ENCODE results near the gene SLC3A2.
A peak's percentile ranks its signal among the peaks of the same experiment; 100 is the strongest.
"Not testable (repeated sequence)": the region's sequence is repeated elsewhere in the genome, so short reads cannot be mapped to it uniquely, and the experiment has no call there.

The SLC3A2 gene

DNA sequence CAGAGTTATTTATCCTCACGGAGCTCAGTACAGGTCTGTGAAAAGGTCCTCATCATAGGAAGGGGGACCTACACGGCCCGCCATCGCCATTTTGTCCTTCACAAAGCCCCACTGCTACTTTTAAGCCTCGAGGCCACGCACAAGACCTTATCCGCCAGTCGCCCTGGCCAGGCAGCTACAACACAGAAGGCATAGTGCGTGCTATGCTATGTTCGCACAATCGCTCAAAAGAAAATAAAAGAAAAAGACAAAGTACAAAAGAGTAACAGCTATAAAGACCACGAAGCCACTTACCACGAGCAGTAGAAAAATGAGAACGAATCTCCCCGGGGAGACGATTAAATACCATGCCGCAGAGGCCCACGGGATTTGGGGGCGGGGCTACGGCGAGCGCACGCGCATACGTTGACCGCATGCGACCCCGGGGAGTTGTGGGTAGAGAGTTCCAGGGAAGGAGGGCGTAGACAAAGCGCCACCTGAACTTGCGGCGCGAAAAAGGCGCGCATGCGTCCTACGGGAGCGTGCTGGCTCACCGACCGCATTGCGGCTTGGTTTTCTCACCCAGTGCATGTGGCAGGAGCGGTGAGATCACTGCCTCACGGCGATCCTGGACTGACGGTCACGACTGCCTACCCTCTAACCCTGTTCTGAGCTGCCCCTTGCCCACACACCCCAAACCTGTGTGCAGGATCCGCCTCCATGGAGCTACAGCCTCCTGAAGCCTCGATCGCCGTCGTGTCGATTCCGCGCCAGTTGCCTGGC is 24.9 kb upstream of the SLC3A2 start:
- ATAC-seq (replicated peaks; ENCODE audit: extremely low read depth, poor library complexity, severe bottlenecking) = peak; percentile 89
- Mint-ChIP-seq H3K4me1 (peaks cover 48% of the 10 kb centered on the region), H3K27ac (ENCODE audit: low read depth) (peak overlapping the region; percentile 98), H3K4me3 (peak overlapping the region; percentile 96), H3K9me3 (no peaks in the 10 kb centered on the region), H3K27me3 (no peaks in the 10 kb centered on the region), H3K36me3 (ENCODE audit: insufficient read depth) (peaks cover 51% of the 10 kb centered on the region)
- DNase-seq (ENCODE audit: low spot score in 2 of 2) = peak; percentile 98 to 99

DNA sequence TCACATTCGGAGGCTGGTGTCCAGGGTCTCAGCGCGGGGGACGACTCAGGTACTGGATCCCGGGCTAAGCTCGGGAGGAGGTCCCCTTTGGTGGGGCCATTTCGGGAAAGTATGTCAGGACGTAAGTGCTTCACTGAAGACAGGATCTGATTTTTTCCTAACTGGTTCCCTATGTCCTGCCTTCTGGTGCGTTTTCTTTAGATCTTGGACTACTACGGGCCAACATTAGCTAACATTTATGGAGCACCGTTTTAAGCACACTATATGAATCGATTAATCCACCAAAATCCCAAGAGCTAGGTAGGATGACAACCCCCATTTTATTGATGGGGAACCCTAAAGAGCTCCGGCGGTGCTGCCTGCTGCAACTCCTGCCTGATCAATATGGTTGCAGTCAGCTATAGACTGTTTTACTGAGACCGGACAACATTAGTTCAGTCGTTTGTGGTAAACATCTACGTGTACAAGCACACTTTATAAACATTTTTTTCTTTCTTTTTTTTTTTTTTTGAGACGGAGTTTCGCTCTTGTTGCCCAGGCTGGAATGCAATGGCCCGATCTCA is 24.3 kb upstream of the SLC3A2 start:
- H3K27me3 Mint-ChIP-seq = no peaks in the 10 kb centered on the region
- ATAC-seq (replicated peaks; ENCODE audit: extremely low read depth, poor library complexity, severe bottlenecking) (no peak), DNase-seq (ENCODE audit: low spot score in 2 of 2) (no peak)
- H3K36me3 Mint-ChIP-seq (ENCODE audit: insufficient read depth) = peaks cover 47% of the 10 kb centered on the region
- H3K9me3 Mint-ChIP-seq = no peaks in the 10 kb centered on the region
- peak overlapping the region; percentile 98 for H3K27ac Mint-ChIP-seq (ENCODE audit: low read depth)
- peaks cover 48% of the 10 kb centered on the region for H3K4me1 Mint-ChIP-seq
- peak overlapping the region; percentile 96 for H3K4me3 Mint-ChIP-seq

DNA sequence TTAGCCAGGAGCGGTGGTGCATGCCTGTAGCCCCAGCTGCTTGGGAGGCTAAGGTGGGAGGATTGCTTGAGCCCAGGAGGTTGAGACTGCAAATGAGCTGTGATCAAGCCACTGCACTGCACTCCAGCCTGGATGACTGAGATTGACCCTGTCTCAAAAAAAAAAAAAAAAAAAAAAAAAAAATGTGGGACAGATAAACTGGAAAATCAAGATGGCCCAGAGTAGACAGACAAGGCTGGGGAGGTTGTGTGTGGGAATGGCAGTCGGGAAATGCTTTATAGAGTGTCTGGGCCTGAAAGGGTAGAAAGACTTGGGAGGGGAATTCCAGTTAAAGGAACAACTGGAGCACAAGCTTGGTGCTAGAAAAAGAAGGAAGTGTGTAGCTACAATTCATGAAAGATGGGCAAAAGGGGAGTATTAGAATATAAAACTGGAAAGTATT is 23.1 kb upstream of the SLC3A2 start:
- Mint-ChIP-seq H3K4me3 (peak overlapping the region; percentile 96), H3K36me3 (ENCODE audit: insufficient read depth) (peaks cover 39% of the 10 kb centered on the region), H3K9me3 (no peaks in the 10 kb centered on the region), H3K27ac (ENCODE audit: low read depth) (no peak overlapping the region), H3K4me1 (peaks cover 43% of the 10 kb centered on the region), H3K27me3 (no peaks in the 10 kb centered on the region)
- DNase-seq (ENCODE audit: low spot score in 2 of 2) (no peak), ATAC-seq (replicated peaks; ENCODE audit: extremely low read depth, poor library complexity, severe bottlenecking) (no peak)

DNA sequence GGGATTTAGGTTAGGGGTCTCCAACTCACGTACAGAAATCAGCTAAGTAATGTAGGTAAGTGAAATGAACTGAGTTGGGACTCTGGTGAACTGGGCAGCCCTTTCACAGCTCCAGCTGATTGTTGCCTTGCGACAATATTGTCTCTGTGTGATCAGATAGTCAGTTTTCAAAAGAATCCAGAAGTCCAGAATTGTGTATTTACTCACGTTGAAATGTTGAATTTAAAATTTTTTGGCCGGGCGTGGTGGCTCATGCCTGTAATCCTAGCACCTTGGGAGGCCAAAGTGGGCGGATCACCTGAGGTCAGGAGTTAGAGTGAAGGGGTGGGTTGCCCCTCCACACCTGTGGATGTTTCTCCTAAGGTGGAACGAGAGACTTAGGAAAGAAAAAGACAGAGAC is 22.5 kb upstream of the SLC3A2 start:
- no peak for ATAC-seq (replicated peaks; ENCODE audit: extremely low read depth, poor library complexity, severe bottlenecking)
- H3K4me3 Mint-ChIP-seq = no peak overlapping the region
- H3K27me3 Mint-ChIP-seq = no peaks in the 10 kb centered on the region
- H3K9me3 Mint-ChIP-seq = no peaks in the 10 kb centered on the region
- peaks cover 41% of the 10 kb centered on the region for H3K4me1 Mint-ChIP-seq
- H3K36me3 Mint-ChIP-seq (ENCODE audit: insufficient read depth) = peaks cover 34% of the 10 kb centered on the region
- no peak overlapping the region for H3K27ac Mint-ChIP-seq (ENCODE audit: low read depth)
- DNase-seq (ENCODE audit: low spot score in 2 of 2) = no peak

DNA sequence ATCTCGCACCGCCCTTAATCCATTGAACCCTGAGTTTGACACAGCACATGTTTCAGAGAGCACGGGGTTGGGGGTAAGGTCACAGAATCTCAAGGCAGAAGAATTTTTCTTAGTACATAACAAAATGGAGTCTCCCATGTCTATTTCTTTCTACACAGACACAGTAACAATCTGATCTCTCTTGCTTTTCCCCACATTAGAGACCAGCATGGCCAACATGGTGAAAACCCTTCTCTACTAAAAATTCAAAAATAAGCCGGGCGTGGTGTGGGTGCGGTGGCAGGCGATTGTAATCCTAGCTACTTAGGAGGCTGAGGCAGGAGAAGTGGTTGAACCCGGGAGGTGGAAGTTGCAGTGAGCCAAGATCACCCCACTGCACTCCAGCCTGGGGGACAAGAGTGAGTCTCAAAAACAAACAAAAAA is 21.4 kb upstream of the SLC3A2 start:
- Mint-ChIP-seq H3K4me1 (peaks cover 30% of the 10 kb centered on the region), H3K36me3 (ENCODE audit: insufficient read depth) (peaks cover 23% of the 10 kb centered on the region)
- not testable (repeated sequence) for DNase-seq (ENCODE audit: low spot score in 2 of 2); H3K9me3 Mint-ChIP-seq; ATAC-seq (replicated peaks; ENCODE audit: extremely low read depth, poor library complexity, severe bottlenecking); H3K4me3 Mint-ChIP-seq; H3K27me3 Mint-ChIP-seq; H3K27ac Mint-ChIP-seq (ENCODE audit: low read depth)

DNA sequence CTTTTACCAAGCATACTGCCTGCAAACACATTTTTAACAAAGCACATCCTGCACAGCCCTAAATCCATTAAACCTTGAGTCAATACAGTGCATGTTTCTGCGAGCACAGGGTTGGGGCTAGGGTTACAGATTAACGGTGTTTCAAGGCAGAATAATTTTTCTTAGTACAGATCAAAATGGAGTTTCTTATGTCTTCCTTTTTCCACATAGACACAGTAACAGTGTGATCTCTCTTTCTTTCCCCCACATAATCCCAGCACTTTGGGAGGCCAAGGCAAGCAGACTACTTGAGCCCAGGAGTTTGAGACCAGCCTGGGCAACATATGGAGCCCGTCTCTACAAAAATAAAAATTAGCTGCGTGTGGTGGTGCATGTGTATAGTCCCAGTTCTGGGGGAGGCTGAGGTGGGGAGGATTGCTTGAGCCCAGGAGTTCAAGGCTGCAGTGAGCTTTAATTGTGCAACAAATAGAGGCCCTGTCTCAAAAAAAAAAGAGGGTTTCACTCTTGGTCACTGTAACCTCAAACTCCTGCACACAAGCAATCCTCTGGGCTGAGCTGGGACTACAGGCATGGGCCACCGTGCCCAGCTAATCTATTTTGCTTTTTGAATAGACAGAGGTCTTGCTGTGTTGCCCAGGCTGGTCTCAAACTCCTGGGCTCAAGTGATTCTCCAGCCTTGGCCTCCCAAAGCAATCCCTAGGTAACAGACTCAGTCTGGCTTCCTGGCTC is 19.7 kb upstream of the SLC3A2 start:
- Mint-ChIP-seq H3K36me3 (ENCODE audit: insufficient read depth) (peaks cover 8% of the 10 kb centered on the region), H3K9me3 (no peaks in the 10 kb centered on the region), H3K27me3 (no peaks in the 10 kb centered on the region), H3K27ac (ENCODE audit: low read depth) (no peak overlapping the region), H3K4me1 (peaks cover 13% of the 10 kb centered on the region), H3K4me3 (no peak overlapping the region)
- ATAC-seq (replicated peaks; ENCODE audit: extremely low read depth, poor library complexity, severe bottlenecking) (no peak), DNase-seq (ENCODE audit: low spot score in 2 of 2) (no peak)

DNA sequence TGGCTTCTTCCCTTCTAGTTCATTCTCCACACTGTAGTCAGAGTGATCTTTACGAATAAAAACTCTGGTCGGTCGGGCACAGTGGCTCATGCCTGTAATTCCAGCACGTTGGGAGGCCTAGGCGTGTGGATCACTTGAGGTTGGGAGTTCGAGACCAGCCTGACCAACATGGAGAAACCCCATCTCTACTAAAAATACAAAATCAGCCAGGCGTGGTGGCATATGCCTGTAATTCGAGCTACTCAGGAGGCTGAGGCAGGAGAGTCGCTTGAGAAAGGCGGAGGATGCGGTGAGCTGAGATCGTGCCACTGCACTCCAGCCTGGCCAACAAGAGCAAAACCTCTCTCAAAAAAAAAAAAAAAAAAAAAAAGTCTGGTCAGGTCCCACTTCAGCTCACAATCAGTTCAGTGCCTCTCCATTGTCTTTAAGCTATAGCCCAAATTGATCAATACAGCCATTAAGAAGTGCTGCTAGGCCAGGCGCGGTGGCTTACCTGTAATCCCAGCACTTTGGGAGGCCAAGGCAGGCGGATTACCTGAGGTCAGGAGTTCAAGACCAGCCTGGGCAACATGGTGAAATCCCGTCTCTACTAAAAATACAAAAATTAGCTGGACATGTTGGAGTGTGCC is 19.0 kb upstream of the SLC3A2 start:
- DNase-seq (ENCODE audit: low spot score in 2 of 2); H3K9me3 Mint-ChIP-seq; H3K27me3 Mint-ChIP-seq; H3K36me3 Mint-ChIP-seq (ENCODE audit: insufficient read depth); ATAC-seq (replicated peaks; ENCODE audit: extremely low read depth, poor library complexity, severe bottlenecking); H3K27ac Mint-ChIP-seq (ENCODE audit: low read depth); H3K4me1 Mint-ChIP-seq; H3K4me3 Mint-ChIP-seq: not testable (repeated sequence)

DNA sequence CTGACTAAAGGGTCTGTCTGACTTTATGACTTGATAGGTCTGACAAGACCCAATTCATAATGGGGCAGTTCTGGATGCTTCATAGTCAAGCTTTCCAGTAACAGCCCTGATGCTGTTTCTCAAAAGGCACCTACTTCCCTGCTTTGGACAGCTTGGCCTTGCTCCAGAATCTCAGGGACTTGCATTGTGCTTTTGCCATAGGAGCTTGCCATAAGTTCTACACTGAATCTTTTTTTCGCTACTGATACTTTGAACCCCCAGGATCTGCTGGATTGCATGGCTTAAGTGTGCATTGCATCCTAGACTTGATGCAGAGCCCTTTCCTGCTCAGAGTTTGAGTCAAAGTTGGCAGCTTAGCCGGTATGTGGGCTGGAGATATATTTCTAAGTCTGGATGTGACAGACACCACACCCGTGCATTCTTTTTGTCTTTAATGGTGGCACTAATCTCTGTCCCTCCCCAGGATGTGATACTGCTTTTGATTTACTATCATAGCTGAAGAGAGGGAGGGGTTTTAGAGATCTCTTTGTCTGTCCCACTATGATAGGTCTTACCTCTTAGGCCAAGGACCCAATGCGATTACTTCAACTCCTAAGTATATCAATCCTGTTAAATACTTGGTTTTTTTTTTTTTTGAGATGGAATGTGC is 16.9 kb upstream of the SLC3A2 start:
- ATAC-seq (replicated peaks; ENCODE audit: extremely low read depth, poor library complexity, severe bottlenecking) = no peak
- no peak for DNase-seq (ENCODE audit: low spot score in 2 of 2)
- no peak overlapping the region for H3K27ac Mint-ChIP-seq (ENCODE audit: low read depth)
- peaks cover 7% of the 10 kb centered on the region for H3K4me1 Mint-ChIP-seq
- no peaks in the 10 kb centered on the region for H3K9me3 Mint-ChIP-seq
- peaks cover 3% of the 10 kb centered on the region for H3K36me3 Mint-ChIP-seq (ENCODE audit: insufficient read depth)
- no peak overlapping the region for H3K4me3 Mint-ChIP-seq
- H3K27me3 Mint-ChIP-seq = no peaks in the 10 kb centered on the region

DNA sequence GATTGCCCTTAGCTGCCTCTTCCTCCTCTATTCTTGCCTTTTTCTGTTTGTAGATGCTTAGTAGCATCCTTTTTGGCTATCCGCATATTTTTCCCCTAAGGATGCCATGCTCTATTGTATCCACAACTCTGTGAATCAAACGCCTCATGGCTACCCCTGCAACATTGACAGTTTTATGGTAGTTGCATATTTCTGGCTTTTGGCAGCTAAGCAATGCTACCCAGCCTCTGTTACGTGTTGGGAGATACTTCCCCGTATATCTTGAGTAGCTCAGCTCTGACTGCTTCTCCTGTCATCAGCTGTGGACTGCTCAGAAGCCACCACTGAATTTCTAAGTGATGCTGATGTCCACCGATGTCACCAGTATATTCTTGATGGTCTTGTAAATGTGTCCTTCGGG is 15.1 kb upstream of the SLC3A2 start:
- H3K4me1 Mint-ChIP-seq = peaks cover 7% of the 10 kb centered on the region
- H3K9me3 Mint-ChIP-seq = no peaks in the 10 kb centered on the region
- H3K36me3 Mint-ChIP-seq (ENCODE audit: insufficient read depth) = peaks cover under 1% of the 10 kb centered on the region
- H3K27me3 Mint-ChIP-seq = no peaks in the 10 kb centered on the region
- H3K4me3 Mint-ChIP-seq = no peak overlapping the region
- DNase-seq (ENCODE audit: low spot score in 2 of 2) (no peak), ATAC-seq (replicated peaks; ENCODE audit: extremely low read depth, poor library complexity, severe bottlenecking) (no peak)
- H3K27ac Mint-ChIP-seq (ENCODE audit: low read depth) = no peak overlapping the region

DNA sequence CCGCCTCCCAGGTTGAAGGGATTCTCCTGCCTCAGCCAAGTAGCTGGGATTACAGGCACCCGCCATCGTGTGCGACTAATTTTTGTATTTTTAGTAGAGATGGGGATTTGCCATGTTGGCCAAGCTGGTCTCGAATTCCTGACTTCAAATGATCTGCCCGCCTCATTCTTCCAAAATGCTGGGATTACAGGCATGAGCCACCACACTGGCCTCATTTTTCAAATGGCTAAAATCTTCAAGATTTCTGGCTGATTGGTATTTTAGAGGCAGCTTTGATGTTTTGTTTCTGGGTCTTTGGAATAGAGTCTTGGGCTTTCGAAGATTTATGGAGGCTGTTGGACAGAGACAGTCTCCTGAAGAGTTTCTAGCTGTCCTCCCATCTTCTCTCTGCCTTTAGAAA is 5.8 kb upstream of the SLC3A2 start:
- H3K27ac Mint-ChIP-seq (ENCODE audit: low read depth) = no peak overlapping the region
- H3K9me3 Mint-ChIP-seq = no peaks in the 10 kb centered on the region
- H3K4me1 Mint-ChIP-seq = peaks cover 4% of the 10 kb centered on the region

DNA sequence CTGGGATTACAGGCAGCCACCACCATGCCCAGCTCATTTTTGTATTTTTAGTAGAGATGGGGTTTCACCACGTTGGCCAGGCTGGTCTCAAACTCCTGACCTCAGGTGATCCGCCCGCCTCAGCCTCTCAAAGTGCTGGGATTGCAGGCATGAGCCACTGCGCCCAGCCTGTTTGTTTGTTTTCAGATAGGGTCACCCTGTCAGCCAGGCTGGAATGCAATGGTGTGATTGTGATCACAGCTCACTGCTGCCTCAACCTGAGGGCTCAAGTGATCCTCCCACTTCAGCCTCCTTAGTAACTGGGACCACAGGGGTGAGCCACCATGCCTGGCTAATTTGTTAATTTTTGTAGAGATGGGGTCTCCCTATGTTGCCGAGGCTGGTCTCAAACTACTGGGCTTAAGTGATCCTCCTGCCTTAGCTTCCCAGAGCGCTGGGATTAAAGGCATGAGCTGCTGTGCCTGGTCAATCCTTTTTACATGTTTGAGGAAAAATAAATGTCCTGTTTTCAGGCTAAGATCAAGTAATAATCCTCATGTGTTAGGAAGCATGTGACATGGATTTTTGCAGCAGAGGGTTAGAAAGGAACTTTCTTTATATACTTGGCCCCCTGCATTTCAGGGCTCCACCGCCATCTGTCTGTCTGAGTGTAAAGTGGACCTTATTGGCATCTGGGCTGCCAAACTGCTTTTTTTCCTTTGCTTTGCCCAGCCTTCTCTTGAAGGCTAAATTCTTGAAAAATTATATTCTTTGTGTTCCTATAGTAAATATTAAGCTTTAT is 4.8 kb upstream of the SLC3A2 start:
- no peak overlapping the region for H3K4me3 Mint-ChIP-seq
- peaks cover 15% of the 10 kb centered on the region for H3K4me1 Mint-ChIP-seq
- H3K27me3 Mint-ChIP-seq = no peaks in the 10 kb centered on the region
- no peak for ATAC-seq (replicated peaks; ENCODE audit: extremely low read depth, poor library complexity, severe bottlenecking)
- no peak for DNase-seq (ENCODE audit: low spot score in 2 of 2)
- H3K27ac Mint-ChIP-seq (ENCODE audit: low read depth) = no peak overlapping the region
- peaks cover 11% of the 10 kb centered on the region for H3K36me3 Mint-ChIP-seq (ENCODE audit: insufficient read depth)
- H3K9me3 Mint-ChIP-seq = no peaks in the 10 kb centered on the region

More for the DNA sequence above, 5.8 kb upstream of the SLC3A2 start:
- Mint-ChIP-seq H3K4me3 (no peak overlapping the region), H3K27me3 (no peaks in the 10 kb centered on the region), H3K36me3 (ENCODE audit: insufficient read depth) (peaks cover 2% of the 10 kb centered on the region)
- no peak for DNase-seq (ENCODE audit: low spot score in 2 of 2)
- ATAC-seq (replicated peaks; ENCODE audit: extremely low read depth, poor library complexity, severe bottlenecking) = no peak

DNA sequence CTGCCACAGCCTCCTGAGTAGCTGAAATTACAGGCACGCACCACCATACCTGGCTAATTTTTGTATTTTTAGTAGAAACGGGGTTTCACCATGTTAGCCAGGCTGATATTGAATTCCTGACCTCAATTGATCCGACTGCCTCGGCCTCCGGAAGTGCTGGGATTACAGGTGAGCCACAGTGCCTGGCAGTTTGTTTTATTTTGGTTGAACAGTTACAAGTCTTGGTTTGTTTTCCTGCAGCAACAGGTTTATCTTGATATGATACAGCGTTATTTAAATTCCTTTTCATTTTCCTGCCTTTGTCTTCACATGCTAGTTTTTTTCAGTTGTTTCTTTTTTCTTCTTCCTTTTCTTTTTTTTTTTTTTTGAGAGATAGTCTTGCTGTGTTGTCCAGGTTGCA is 4.0 kb upstream of the SLC3A2 start:
- ATAC-seq (replicated peaks; ENCODE audit: extremely low read depth, poor library complexity, severe bottlenecking) (no peak), DNase-seq (ENCODE audit: low spot score in 2 of 2) (no peak)
- H3K36me3 Mint-ChIP-seq (ENCODE audit: insufficient read depth) = peaks cover 19% of the 10 kb centered on the region

More for the DNA sequence above, 4.0 kb upstream of the SLC3A2 start:
- Mint-ChIP-seq H3K27me3 (no peaks in the 10 kb centered on the region), H3K4me1 (peaks cover 19% of the 10 kb centered on the region), H3K4me3 (no peak overlapping the region), H3K27ac (ENCODE audit: low read depth) (no peak overlapping the region), H3K9me3 (no peaks in the 10 kb centered on the region)
